Endothelial cell of umbilical vein (primary cell): ENCODE data around the gene VPS16. TPM values are rescaled to one million over a fixed set of nuclear protein-coding genes. Genes with fewer than 3 reads are reported as not detected.

Experiments
- BruUV-seq: library from RNA; stranded (reverse); fragments of 400-500 nt; replicated peaks from 2 replicates; lab custom pipeline; 2021; lab: Mats Ljungman, UMichigan
- CTCF ChIA-PET: fragments of 300-600, 350-600 bp; sonication (Branson Sonifier 250); formaldehyde crosslinking; loops from one replicate; lab custom pipeline; 2021; ENCODE audit warnings: antibody characterized with exemption, inconsistent platforms; lab: Charles Lee
- POLR2A ChIA-PET: fragments of 300-600, 350-600 bp; sonication (Branson Sonifier 250); formaldehyde crosslinking; loops from one replicate; lab custom pipeline; 2021; ENCODE audit warnings: antibody characterized with exemption, inconsistent platforms; lab: Charles Lee
- DNase-seq: peaks from one replicate; pipeline ENCODE4 v3.0.0-alpha.2; 2011; ENCODE audit warnings: low read depth, low spot score
- FAIRE-seq: peaks from 2 replicates; lab custom pipeline; 2011; peaks lifted over from hg19 to GRCh38; lab: Jason Lieb, UNC
- H2AFZ ChIP-seq: 2 replicates; pipeline ENCODE4 v1.6.0; 2012; ENCODE audit warnings: low read depth, low read length, control low read depth, inconsistent platforms
- H3K27ac ChIP-seq: 2 replicates; pipeline ENCODE4 v1.5.1; 2011; ENCODE audit warnings: low read depth, mild to moderate bottlenecking, control low read depth, low read length, moderate library complexity; ENCODE audit not compliant: insufficient read depth
- H3K27me3 ChIP-seq, 2 experiments: 2 replicates each; pipeline versions ENCODE4 v1.6.0 to v1.6.1; 2011; ENCODE audit warnings: low read length in 2 of 2, mixed read lengths in 1 of 2; ENCODE audit not compliant: control insufficient read depth in 2 of 2, insufficient read depth in 2 of 2
- H3K36me3 ChIP-seq, 2 experiments: 2 replicates in 1 of 2; 3 replicates in 1 of 2; pipeline ENCODE4 v1.5.1; 2011; ENCODE audit warnings: low read length in 2 of 2, mild to moderate bottlenecking in 1 of 2, moderate library complexity in 1 of 2; ENCODE audit not compliant: control insufficient read depth in 2 of 2, insufficient read depth in 2 of 2; ENCODE audit errors: extremely low read depth in 1 of 2
- H3K4me1 ChIP-seq: 3 replicates; pipeline ENCODE4 v1.5.1; 2011; ENCODE audit warnings: mild to moderate bottlenecking, low read length; ENCODE audit not compliant: control insufficient read depth, insufficient read depth; ENCODE audit errors: extremely low read depth
- H3K4me2 ChIP-seq: 2 replicates; pipeline ENCODE4 v1.6.1; 2011; ENCODE audit warnings: low read length, control low read depth, mixed read lengths; ENCODE audit not compliant: insufficient read depth
- H3K4me3 ChIP-seq, 3 experiments: fragments of 200-600 bp in 1 of 3; sonication (generic), shearing (Covaris generic) in 1 of 3; replicated peaks in 1 of 3; 2 replicates each; pipeline ENCODE4 v1.5.1; 2011 to 2016; ENCODE audit warnings: control low read depth in 3 of 3, low read length in 3 of 3, mild to moderate bottlenecking in 2 of 3, inconsistent platforms in 1 of 3, low read depth in 1 of 3, moderate library complexity in 1 of 3; ENCODE audit not compliant: insufficient read depth in 1 of 3
- H3K79me2 ChIP-seq: 2 replicates; pipeline ENCODE4 v1.6.0; 2012; ENCODE audit warnings: low read length, inconsistent platforms; ENCODE audit not compliant: control insufficient read depth, insufficient read depth
- H3K9ac ChIP-seq: replicated peaks from 2 replicates; pipeline ENCODE3; 2011; ENCODE audit warnings: low read length, control low read depth; ENCODE audit not compliant: insufficient read depth; ENCODE audit errors: extremely low read depth
- H3K9me1 ChIP-seq: replicated peaks from 3 replicates; pipeline ENCODE4 v1.6.0; 2011; ENCODE audit warnings: mild to moderate bottlenecking, low read length; ENCODE audit not compliant: control insufficient read depth, insufficient read depth; ENCODE audit errors: extremely low read depth
- H3K9me3 ChIP-seq: replicated peaks from 2 replicates; pipeline ENCODE4 v1.5.1; 2012; ENCODE audit warnings: low read length, inconsistent platforms; ENCODE audit not compliant: control insufficient read depth, insufficient read depth
- H4K20me1 ChIP-seq: replicated peaks from 2 replicates; pipeline ENCODE3; 2011; ENCODE audit warnings: mild to moderate bottlenecking, low read length; ENCODE audit not compliant: control insufficient read depth, insufficient read depth; ENCODE audit errors: extremely low read depth
- CTCF ChIP-seq, 2 donors: IDR thresholded peaks; 1 replicate in 1 of 2; 2 replicates in 1 of 2; pipeline ENCODE4 v1.5.1; 2011; ENCODE audit warnings: low read length in 2 of 2, mild to moderate bottlenecking in 2 of 2, moderate library complexity in 2 of 2, control low read depth in 1 of 2, inconsistent platforms in 1 of 2, low read depth in 1 of 2; ENCODE audit not compliant: insufficient read depth in 1 of 2; ENCODE audit errors: extremely low read depth in 1 of 2
- EZH2 ChIP-seq: IDR thresholded peaks from 2 replicates; pipeline ENCODE4 v1.6.1; 2012; ENCODE audit warnings: borderline replicate concordance, low read depth, mild to moderate bottlenecking, moderate library complexity, low read length, inconsistent platforms; ENCODE audit not compliant: severe bottlenecking
- FOS ChIP-seq: IDR thresholded peaks from 2 replicates; pipeline ENCODE4 v1.6.1; 2011; ENCODE audit warnings: mild to moderate bottlenecking, low read length, moderate library complexity, borderline replicate concordance; ENCODE audit not compliant: insufficient read depth
- GATA2 ChIP-seq: IDR thresholded peaks from 2 replicates; pipeline ENCODE4 v1.7.0; 2011; ENCODE audit warnings: low read depth, mild to moderate bottlenecking, moderate library complexity, mixed read lengths, low read length; ENCODE audit not compliant: insufficient read length, insufficient read depth
- JUN ChIP-seq: IDR thresholded peaks from 2 replicates; pipeline ENCODE4 v1.6.1; 2011; ENCODE audit warnings: borderline replicate concordance, low read depth; ENCODE audit not compliant: insufficient read length, insufficient read depth
- MAX ChIP-seq: IDR thresholded peaks from 2 replicates; pipeline ENCODE4 v1.6.1; 2011; ENCODE audit not compliant: insufficient read depth, insufficient read length
- MYC ChIP-seq: IDR thresholded peaks from one replicate; pipeline ENCODE4 v1.6.1; 2011; ENCODE audit warnings: mild to moderate bottlenecking, low read depth, low read length
- POLR2A ChIP-seq: IDR thresholded peaks from 2 replicates; pipeline ENCODE4 v1.6.1; 2012; ENCODE audit warnings: low read depth, mild to moderate bottlenecking, control low read depth, low read length
- POLR2AphosphoS5 ChIP-seq: IDR thresholded peaks from 2 replicates; pipeline ENCODE4 v1.6.1; 2012; ENCODE audit warnings: low read depth, mild to moderate bottlenecking, control low read depth, low read length, moderate library complexity; ENCODE audit not compliant: insufficient read depth
- dilution Hi-C: fragments of 300-500 bp; cut with MboI; formaldehyde crosslinking; loops from one replicate; pipeline ENCODE4 v1.15.0; 2019; ENCODE audit warnings: low sequenced_read_pairs; ENCODE audit not compliant: extremely low pct_ligation_motif_present
- intact Hi-C: fragments of 100-400 bp; cut with micrococcal nuclease; formaldehyde crosslinking; loops from one replicate; pipeline ENCODE4 v1.10.0; 2022
- polyA plus RNA-seq, 4 experiments: library from polyadenylated mRNA; depleted of rRNA in 3 of 4; stranded (reverse) in 3 of 4; unstranded in 1 of 4; fragments of >200 nt; gene quantifications; 2 replicates each; pipeline versions ENCODE4 v1.2.1 to v1.2.3, GENCODE V29; 2011 to 2012; ENCODE audit warnings: missing spikeins in 1 of 4
- total RNA-seq: library from RNA; stranded (reverse); gene quantifications from 2 replicates; pipeline ENCODE4 v1.2.3, GENCODE V29; 2021

VPS16 gene
- total and polyA plus RNA-seq, 2 donors (not counting 3 experiments of a cell fraction or from before 2014, with no cell fraction given): 37.6 to 42.3 TPM

DNA sequence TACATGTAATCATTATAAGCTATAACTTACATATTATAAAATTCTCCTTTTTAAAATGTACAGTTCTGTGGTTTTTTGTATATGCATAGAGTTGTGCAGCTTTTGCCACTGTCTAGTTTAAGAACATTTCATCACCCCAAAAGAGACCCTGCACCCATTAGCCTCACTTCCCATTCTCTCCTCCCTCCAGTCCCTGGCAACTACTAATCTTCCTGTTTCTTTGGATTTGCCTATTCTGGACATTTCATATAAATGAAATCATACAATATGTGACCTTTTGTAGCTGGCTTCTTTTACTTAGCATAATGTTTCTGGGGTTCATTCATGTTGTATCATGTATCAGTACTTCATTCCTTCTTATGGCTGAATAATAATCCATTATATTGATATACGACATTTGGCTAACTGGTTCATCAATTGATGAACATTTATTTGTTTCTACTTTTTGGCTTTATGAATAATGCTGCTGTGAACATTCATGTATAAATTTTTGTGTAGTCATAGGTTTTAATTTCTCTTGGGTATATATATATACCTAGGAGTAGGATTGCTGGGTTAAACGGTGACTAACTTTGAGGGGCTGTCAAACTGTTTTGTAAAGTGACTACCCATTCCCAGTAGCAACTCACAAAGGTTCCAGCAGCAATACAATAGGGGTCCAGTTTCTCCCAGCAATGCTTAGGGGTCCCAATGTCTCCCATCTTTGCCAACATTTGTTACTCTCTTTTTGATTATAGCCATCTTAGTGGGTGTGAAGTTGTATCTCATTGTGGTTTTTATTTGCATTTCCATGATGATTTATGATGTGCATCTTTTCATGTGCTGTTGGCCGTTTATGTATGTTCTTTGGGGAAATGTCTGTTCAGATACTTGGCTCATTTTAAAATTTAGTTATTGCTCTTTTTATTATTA lies 43.4 kb downstream of the VPS16 start:
- Histone ChIP-seq H3K9me1 (no peaks in the 10 kb centered on the region), H3K9ac (no peak overlapping the region), H3K79me2 (peaks cover 69% of the 10 kb centered on the region), H3K9me3 (no peaks in the 10 kb centered on the region), H3K27ac (no peak overlapping the region), H3K36me3 (no peaks in the 10 kb centered on the region), H3K27me3 (no peaks in the 10 kb centered on the region), H3K4me2 (no peak overlapping the region), H3K4me1 (no peaks in the 10 kb centered on the region), H2AFZ (no peak overlapping the region), H4K20me1 (peaks cover 2% of the 10 kb centered on the region), H3K4me3 (no peak overlapping the region)
- CTCF ChIA-PET: interaction anchor here (0.9 kb wide), 1 partner anchor 9 kb away, joined by 4 read pairs; no protein-coding TSS in a partner anchor
- TF ChIP-seq EZH2: no peak
- TF ChIP-seq GATA2: no peak
- no peak for TF ChIP-seq POLR2AphosphoS5
- no peak for TF ChIP-seq FOS
- no peak for TF ChIP-seq MAX
- TF ChIP-seq CTCF (IDR thresholded peaks at IDR 0.05; ENCODE audit: extremely low read depth in 1 of 2, insufficient read depth in 1 of 2, low read depth in 1 of 2, low read length in 2 of 2): no peak
- TF ChIP-seq MYC: no peak
- no peak for TF ChIP-seq POLR2A
- TF ChIP-seq JUN: no peak
- FAIRE-seq (no peak), DNase-seq (no peak)
- BruUV-seq: no TSS peak
- POLR2A ChIA-PET: no interaction called here
- intact Hi-C loops: no loop called here
- dilution Hi-C loops: no loop called here
